K562 (cell line): ENCODE results near the gene MACROD2. TPM values are rescaled to one million over a fixed set of nuclear protein-coding genes. Genes with fewer than 3 reads are reported as not detected.

ENCODE experiments used
- ATAC-seq: fragments of 200-7000 bp; cut with Tn5 transposase; 3 replicates; pipeline ENCODE4 v1.9.1; 2020; ENCODE audit warnings: moderate library complexity
- BruUV-seq: library from RNA; stranded (reverse); fragments of 400-500 nt; replicated peaks from 2 replicates; lab custom pipeline; 2021; lab: Mats Ljungman, UMichigan
- CTCF ChIA-PET: fragments of 300-600 bp; formaldehyde crosslinking; extraction: SDS; loops from one replicate; lab custom pipeline; 2021; ENCODE audit warnings: low intra/inter-chr PET ratio; lab: Yijun Ruan, JAX
- POLR2A ChIA-PET: fragments of 300-600, 350-650 bp; sonication (Branson Sonifier 250); formaldehyde crosslinking; extraction: SDS; loops from one replicate; lab custom pipeline; 2021; ENCODE audit warnings: antibody characterized with exemption, inconsistent platforms; lab: Yijun Ruan, JAX
- DNase-seq, 4 experiments: peaks; one replicate each; pipeline versions ENCODE4 v3.0.0 to v3.0.0-alpha.2; 2011 to 2018; ENCODE audit warnings: low spot score in 3 of 4, mixed read lengths in 3 of 4; ENCODE audit errors: extremely low read depth in 1 of 4
- FAIRE-seq: peaks from 2 replicates; lab custom pipeline; 2011; peaks lifted over from hg19 to GRCh38; lab: Jason Lieb, UNC
- H2AFZ ChIP-seq: 2 replicates; pipeline ENCODE4 v1.6.0; 2011; ENCODE audit warnings: low read depth, low read length, control low read depth, inconsistent platforms
- H3K27ac ChIP-seq: fragments of 200-600 bp; 3 replicates; pipeline ENCODE4 v1.8.0; 2011; ENCODE audit warnings: low read depth, mild to moderate bottlenecking, control low read depth, inconsistent platforms, low read length, moderate library complexity, mixed read lengths; ENCODE audit errors: extremely low read depth
- H3K27me3 ChIP-seq, 2 experiments: fragments of 300-600 bp in 1 of 2; 2 replicates in 1 of 2; 3 replicates in 1 of 2; pipeline versions ENCODE4 v1.6.0 to v1.8.0; 2011; ENCODE audit warnings: inconsistent platforms in 2 of 2, low read length in 2 of 2, mild to moderate bottlenecking in 1 of 2, mixed read lengths in 1 of 2, moderate library complexity in 1 of 2; ENCODE audit not compliant: control insufficient read depth in 2 of 2, insufficient read depth in 2 of 2
- H3K36me3 ChIP-seq: fragments of 300-600 bp; 3 replicates; pipeline ENCODE4 v1.8.0; 2011; ENCODE audit warnings: mild to moderate bottlenecking, low read length, inconsistent platforms; ENCODE audit not compliant: control insufficient read depth, insufficient read depth
- H3K4me1 ChIP-seq, 2 experiments: fragments of 200-600 bp in 1 of 2; replicated peaks in 1 of 2; 2 replicates in 1 of 2; 3 replicates in 1 of 2; pipeline versions ENCODE4 v1.5.1 to v1.8.0; 2011; ENCODE audit warnings: inconsistent platforms in 2 of 2, low read length in 2 of 2, mild to moderate bottlenecking in 1 of 2, mixed read lengths in 1 of 2, moderate library complexity in 1 of 2; ENCODE audit not compliant: control insufficient read depth in 2 of 2, insufficient read depth in 2 of 2
- H3K4me2 ChIP-seq: 2 replicates; pipeline ENCODE4 v1.6.1; 2011; ENCODE audit warnings: low read length, control low read depth, inconsistent platforms, mixed read lengths; ENCODE audit not compliant: insufficient read depth
- H3K4me3 ChIP-seq: fragments of 200-600 bp; sonication (generic), shearing (Covaris generic); 2 replicates; pipeline ENCODE4 v1.5.1; 2016; ENCODE audit warnings: control low read depth, inconsistent platforms
- H3K79me2 ChIP-seq: fragments of 200-600 bp; 3 replicates; pipeline ENCODE4 v1.8.0; 2011; ENCODE audit warnings: low read length, inconsistent platforms; ENCODE audit not compliant: control insufficient read depth, insufficient read depth
- H3K9ac ChIP-seq, 2 experiments: 2 replicates each; pipeline versions ENCODE4 v1.6.0 to v1.6.1; 2011; ENCODE audit warnings: low read depth in 2 of 2, low read length in 2 of 2, control low read depth in 1 of 2, inconsistent platforms in 1 of 2, mild to moderate bottlenecking in 1 of 2, mixed read lengths in 1 of 2; ENCODE audit not compliant: insufficient read depth in 1 of 2
- H3K9me1 ChIP-seq: one replicate; pipeline ENCODE4 v1.6.0; 2011; ENCODE audit warnings: inconsistent platforms, mild to moderate bottlenecking, low read length, moderate library complexity; ENCODE audit not compliant: control insufficient read depth, insufficient read depth
- H3K9me3 ChIP-seq: replicated peaks from 2 replicates; pipeline ENCODE4 v1.5.1; 2011; ENCODE audit warnings: low read depth, low read length, inconsistent platforms; ENCODE audit not compliant: control insufficient read depth, insufficient read depth
- H4K20me1 ChIP-seq: replicated peaks from 2 replicates; pipeline ENCODE4 v1.6.1; 2011; ENCODE audit warnings: low read length, inconsistent platforms, mixed read lengths; ENCODE audit not compliant: control insufficient read depth, insufficient read depth
- BRCA1 ChIP-seq, 2 experiments: fragments of 450-650 bp in 1 of 2; sonication (generic) in 1 of 2; formaldehyde crosslinking in 1 of 2; IDR thresholded peaks; 2 replicates each; pipeline versions ENCODE4 v1.5.0 to v1.6.1; 2017 to 2020; ENCODE audit warnings: mild to moderate bottlenecking in 1 of 2, missing genetic modification reagents in 1 of 2
- C11orf30 ChIP-seq: fragments of 450-650 bp; IDR thresholded peaks from 2 replicates; pipeline ENCODE4 v1.6.1; 2016; ENCODE audit warnings: low read depth, mild to moderate bottlenecking
- GATAD2A ChIP-seq: fragments of 450-650 bp; IDR thresholded peaks from 2 replicates; pipeline ENCODE4 v1.6.1; 2017
- MBD2 ChIP-seq: sonication (generic); IDR thresholded peaks from 2 replicates; pipeline ENCODE4 v1.6.1; 2016; ENCODE audit warnings: low read depth, borderline replicate concordance
- NFE2L1 ChIP-seq: fragments of 450-650 bp; IDR thresholded peaks from 2 replicates; pipeline ENCODE4 v1.6.1; 2016; ENCODE audit warnings: missing genetic modification characterization, low read depth, mild to moderate bottlenecking, missing compliant biosample characterization, moderate library complexity, borderline replicate concordance
- NR3C1 ChIP-seq: sonication (generic); formaldehyde crosslinking; IDR thresholded peaks from 2 replicates; pipeline ENCODE4 v1.8.1; 2022; ENCODE audit warnings: missing genetic modification reagents
- PTTG1 ChIP-seq: fragments of 450-650 bp; IDR thresholded peaks from 2 replicates; pipeline ENCODE4 v1.6.1; 2016; ENCODE audit warnings: low read depth, mild to moderate bottlenecking, missing genetic modification characterization, missing compliant biosample characterization
- SNRNP70 ChIP-seq: fragments of 200-400 bp; formaldehyde crosslinking; optimal IDR thresholded peaks from 2 replicates; pipeline ENCODE3; 2017; ENCODE audit warnings: low read depth, low read length
- STAG1 ChIP-seq: sonication (generic); formaldehyde crosslinking; IDR thresholded peaks from 2 replicates; pipeline ENCODE4 v1.5.0; 2020; ENCODE audit warnings: missing genetic modification reagents, borderline replicate concordance
- WGBS: fragments of 100-300 bp; shearing (Covaris generic); methylation state at CpG from one replicate; pipeline ENCODE4 v1.1.6; 2016; ENCODE audit warnings: low coverage, mixed read lengths; ENCODE audit not compliant: insufficient coverage; ENCODE audit errors: missing lambda C conversion rate; 5-methylcytosine and 5-hydroxymethylcytosine counted together
- in situ Hi-C: fragments of 300-500 bp; cut with MboI; formaldehyde crosslinking; loops from 4 replicates; pipeline ENCODE4 v1.15.0; 2018; ENCODE audit warnings: inconsistent platforms, mixed read lengths
- intact Hi-C: fragments of 100-400 bp; cut with micrococcal nuclease; formaldehyde crosslinking; loops from 2 replicates; pipeline ENCODE4 v1.14.2; 2022
- polyA plus RNA-seq, 8 experiments: library from polyadenylated mRNA; depleted of rRNA in 4 of 8; stranded (reverse) in 5 of 8; unstranded in 3 of 8; fragments of >200 nt; fragmentation: Nextera tagmentation in 2 of 8; fragmentation: Illumina TruSeq in 1 of 8; extraction: Ambion mirVana in 2 of 8; extraction: Trizol in 1 of 8; gene quantifications; 2 replicates each; pipeline versions ENCODE4 v1.2.1 to v1.2.3, GENCODE V29; 2011 to 2014; ENCODE audit warnings: inconsistent platforms in 1 of 8, missing spikeins in 1 of 8
- total RNA-seq, 7 experiments: library from RNA; depleted of rRNA in 6 of 7; stranded (reverse); fragments of >200 nt in 6 of 7; fragmentation: Illumina TruSeq in 2 of 7; extraction: Trizol in 2 of 7; gene quantifications; 2 replicates each; pipeline versions ENCODE4 v1.2.1 to v1.2.3, GENCODE V29; 2011 to 2021; ENCODE audit warnings: low replicate concordance in 1 of 7

The MACROD2 gene
- total and polyA plus RNA-seq, 9 of the 15 experiments (the other 6 are each of a cell fraction or from before 2014, with no cell fraction given): not detected

GRCh38 chr20:15232243-15232642, 1236.9 kb downstream of the MACROD2 start (continued):
- no peak for TF ChIP-seq SNRNP70

DNA sequence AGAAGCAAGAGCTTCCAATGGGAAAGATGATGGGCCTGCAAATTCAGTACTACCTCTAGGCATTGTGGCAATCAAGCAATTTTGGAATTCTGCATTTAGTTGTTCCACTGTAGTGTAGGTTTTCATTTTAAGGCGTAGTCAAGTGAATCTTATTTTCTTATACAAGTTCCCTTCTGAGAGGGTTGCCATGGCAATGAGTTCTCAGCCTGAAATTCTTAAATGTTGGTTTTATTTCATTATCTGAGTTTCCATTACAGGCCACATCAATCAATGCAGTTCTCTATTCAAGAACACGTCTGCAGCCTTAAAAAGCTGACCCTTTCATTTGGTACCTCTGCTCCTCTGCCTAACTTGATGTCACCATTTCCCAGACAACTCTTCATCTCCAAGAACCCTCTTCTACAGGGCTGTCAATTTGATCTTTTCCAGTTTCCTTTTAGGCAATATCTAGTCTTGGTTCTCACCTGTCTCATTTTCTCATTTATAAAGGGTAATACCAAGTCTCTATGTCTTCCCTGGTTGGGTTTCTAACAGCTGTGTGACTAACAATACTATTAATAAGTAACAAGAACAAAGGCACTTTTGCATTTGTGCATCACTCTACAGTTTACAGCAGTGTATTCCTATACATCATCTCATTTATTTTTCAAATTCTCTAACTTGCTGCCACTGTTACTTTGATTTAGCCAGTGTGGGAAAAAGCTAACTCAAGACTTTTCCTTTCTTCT, 1240.3 kb downstream of the MACROD2 start:
- Histone ChIP-seq H3K9me3 (no peaks in the 10 kb centered on the region), H3K36me3 (no peaks in the 10 kb centered on the region), H3K4me3 (no peak overlapping the region), H3K4me2 (no peak overlapping the region), H2AFZ (no peak overlapping the region), H4K20me1 (no peaks in the 10 kb centered on the region), H3K27ac (no peak overlapping the region), H3K4me1 (no peaks in the 10 kb centered on the region), H3K27me3 (no peaks in the 10 kb centered on the region), H3K9me1 (no peaks in the 10 kb centered on the region), H3K79me2 (no peaks in the 10 kb centered on the region), H3K9ac (no peak overlapping the region)
- no peak for FAIRE-seq
- ATAC-seq: no peak
- CTCF ChIA-PET: interaction anchor here (0.6 kb wide), 1 partner anchor 496 kb away, joined by 4 read pairs; no protein-coding TSS in a partner anchor
- TF ChIP-seq PTTG1 (tag) (no peak), STAG1 (no peak), NR3C1 (CRISPR knock-in tag) (no peak), C11orf30 (no peak), GATAD2A (no peak), MBD2 (no peak), NFE2L1 (no peak), BRCA1 (IDR thresholded peaks at IDR 0.05) (no peak), BRCA1 (CRISPR knock-in tag; IDR thresholded peaks at IDR 0.05) (no peak)
- 4% methylated on average over 2 of the region's 2 CpGs for WGBS
- DNase-seq: no peak
- no TSS peak for BruUV-seq
- POLR2A ChIA-PET: no interaction called here
- intact Hi-C loops (no loop called here), in situ Hi-C loops (no loop called here)
